ENCODE data around the gene TMEM8B.
A peak's percentile ranks its signal among the peaks of the same experiment; 100 is the strongest.

TMEM8B gene

DNA sequence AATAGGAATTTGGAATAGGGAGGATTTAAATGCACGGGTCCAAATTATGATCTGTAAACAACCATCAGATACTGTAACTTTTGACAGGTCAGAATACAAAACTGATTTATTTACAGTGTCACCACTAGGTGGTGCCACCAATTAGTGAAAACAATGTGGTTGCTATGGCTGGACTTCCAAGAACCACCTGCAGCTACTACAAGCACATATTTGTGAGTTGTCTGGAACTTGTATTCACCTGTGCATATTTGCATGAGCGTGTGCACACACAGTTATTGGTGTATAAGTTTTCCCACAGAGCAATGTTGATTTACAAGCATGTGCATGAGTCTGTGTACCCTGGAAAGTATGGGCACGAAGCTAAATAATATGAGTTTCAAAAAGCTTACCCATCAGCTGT lies 74.0 kb downstream of the TMEM8B start:
- TF ChIP-seq, protein P1, sequence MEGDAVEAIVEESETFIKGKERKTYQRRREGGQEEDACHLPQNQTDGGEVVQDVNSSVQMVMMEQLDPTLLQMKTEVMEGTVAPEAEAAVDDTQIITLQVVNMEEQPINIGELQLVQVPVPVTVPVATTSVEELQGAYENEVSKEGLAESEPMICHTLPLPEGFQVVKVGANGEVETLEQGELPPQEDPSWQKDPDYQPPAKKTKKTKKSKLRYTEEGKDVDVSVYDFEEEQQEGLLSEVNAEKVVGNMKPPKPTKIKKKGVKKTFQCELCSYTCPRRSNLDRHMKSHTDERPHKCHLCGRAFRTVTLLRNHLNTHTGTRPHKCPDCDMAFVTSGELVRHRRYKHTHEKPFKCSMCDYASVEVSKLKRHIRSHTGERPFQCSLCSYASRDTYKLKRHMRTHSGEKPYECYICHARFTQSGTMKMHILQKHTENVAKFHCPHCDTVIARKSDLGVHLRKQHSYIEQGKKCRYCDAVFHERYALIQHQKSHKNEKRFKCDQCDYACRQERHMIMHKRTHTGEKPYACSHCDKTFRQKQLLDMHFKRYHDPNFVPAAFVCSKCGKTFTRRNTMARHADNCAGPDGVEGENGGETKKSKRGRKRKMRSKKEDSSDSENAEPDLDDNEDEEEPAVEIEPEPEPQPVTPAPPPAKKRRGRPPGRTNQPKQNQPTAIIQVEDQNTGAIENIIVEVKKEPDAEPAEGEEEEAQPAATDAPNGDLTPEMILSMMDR (conservative IDR thresholded peaks at IDR 0.05; ENCODE audit: low read length): peak; percentile 59
- DNase-seq (ENCODE audit: low read depth): peak; percentile 56
- H3K4me3 ChIP-seq (ENCODE audit: low read length): no peak overlapping the region

DNA sequence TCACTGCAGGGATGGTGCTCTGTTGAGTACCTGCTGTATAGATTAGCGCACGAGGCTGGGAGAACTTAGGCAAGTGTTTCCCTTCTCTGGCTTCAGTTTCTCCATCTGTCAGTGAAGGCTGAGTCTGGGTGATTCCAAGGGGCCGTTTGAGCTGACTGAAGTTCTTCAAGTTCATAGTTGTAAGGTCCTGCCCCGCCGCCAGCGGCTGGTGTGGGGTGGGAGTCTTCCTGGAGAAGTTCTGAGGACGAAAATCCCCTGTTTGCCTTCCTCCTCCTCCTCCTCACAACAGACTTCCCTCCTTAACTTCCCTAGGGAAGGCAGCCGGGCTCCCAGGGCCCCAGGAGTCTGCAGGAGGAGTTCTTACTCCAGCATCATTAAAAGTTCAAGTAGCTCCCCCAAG lies 75.3 kb downstream of the TMEM8B start:
- TF ChIP-seq, protein P1 (conservative IDR thresholded peaks at IDR 0.05; ENCODE audit: low read length): no peak
- DNase-seq (ENCODE audit: low read depth): no peak
- no peak overlapping the region for H3K4me3 ChIP-seq (ENCODE audit: low read length)

GRCh38 chr9:35905051-35905781 lies 76.2 kb downstream of the TMEM8B start:
- TF ChIP-seq, protein P1 (conservative IDR thresholded peaks at IDR 0.05; ENCODE audit: low read length): no peak
- peak; percentile 43 for DNase-seq (ENCODE audit: low read depth)
- H3K4me3 ChIP-seq (ENCODE audit: low read length): no peak overlapping the region

DNA sequence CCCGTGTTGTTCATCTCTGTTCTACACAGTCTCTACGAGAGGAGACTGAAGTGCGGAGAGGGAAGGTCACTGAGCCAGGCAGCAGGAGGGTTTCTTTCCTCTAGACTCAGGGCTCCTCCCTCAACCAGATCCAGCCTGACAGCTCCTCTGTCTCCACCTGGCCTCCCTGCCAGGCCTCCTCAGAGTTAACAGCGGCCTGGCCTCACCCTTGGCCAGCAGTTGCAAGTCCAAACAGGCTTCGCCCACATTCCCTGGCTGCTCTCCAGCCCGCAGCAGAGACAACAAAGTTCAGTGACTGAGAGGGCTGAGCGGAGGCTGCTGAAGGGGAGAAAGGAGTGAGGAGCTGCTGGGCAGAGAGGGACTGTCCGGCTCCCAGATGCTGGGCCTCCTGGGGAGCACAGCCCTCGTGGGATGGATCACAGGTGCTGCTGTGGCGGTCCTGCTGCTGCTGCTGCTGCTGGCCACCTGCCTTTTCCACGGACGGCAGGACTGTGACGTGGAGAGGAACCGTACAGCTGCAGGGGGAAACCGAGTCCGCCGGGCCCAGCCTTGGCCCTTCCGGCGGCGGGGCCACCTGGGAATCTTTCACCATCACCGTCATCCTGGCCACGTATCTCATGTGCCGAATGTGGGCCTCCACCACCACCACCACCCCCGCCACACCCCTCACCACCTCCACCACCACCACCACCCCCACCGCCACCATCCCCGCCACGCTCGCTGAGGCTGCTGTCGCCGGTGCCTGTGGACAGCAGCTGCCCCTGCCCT lies 77.1 kb downstream of the TMEM8B start, which contains the start of gene HRCT1:
TSS of gene HRCT1 (plus strand) at position 291 of the 768 bp plus-strand sequence. CDS start at position 377, 86 bp downstream.
- DNase-seq (ENCODE audit: low read depth): peak; percentile 95
- TF ChIP-seq, protein P1 (conservative IDR thresholded peaks at IDR 0.05; ENCODE audit: low read length): no peak
- peak within 1 kb of the TSS; percentile 49 for H3K4me3 ChIP-seq (ENCODE audit: low read length)

DNA sequence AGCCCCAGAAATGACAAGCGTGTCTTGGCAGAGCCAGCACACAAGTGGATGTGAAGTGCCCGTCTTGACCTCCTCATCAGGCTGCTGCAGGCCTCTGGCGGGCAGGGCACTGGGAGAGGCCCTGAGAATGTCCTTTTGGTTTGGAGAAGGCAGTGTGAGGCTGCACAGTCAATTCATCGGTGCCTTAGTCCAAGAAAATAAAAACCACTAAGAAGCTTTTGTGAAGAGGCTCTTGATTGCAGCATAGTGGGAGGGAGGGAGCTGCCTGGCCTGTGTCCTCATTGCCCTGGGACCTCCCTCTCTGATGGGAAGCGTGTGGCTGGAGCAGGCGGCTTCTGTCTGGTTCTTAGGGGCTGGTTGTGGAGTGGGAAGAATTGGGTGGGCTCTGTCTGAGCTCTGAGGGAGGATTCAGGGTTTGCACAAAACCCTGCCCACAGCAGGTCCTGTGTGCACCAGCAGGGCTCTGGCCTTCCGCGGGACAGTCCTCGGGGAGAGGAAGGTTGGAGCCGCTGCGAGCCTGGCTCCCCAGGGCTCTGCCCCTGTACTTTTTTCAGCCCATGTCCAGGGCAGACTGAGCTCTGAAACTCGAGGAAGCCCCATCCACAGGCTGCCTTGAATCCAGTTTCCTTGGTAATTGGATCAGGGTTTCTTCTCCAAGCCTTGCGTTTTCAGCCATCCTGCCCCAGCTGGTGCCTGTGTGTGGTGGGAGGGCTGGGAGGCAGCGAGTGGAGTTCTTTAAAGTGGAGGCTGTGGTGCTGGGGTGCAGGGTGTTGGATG lies 78.1 kb downstream of the TMEM8B start:
- H3K4me3 ChIP-seq (ENCODE audit: low read length): peak overlapping the region; percentile 49
- DNase-seq (ENCODE audit: low read depth): peak; percentile 91
- TF ChIP-seq, protein P1 (conservative IDR thresholded peaks at IDR 0.05; ENCODE audit: low read length): 0 out of 2 replicates have a peak, but pooled peaks have one; percentile 14

DNA sequence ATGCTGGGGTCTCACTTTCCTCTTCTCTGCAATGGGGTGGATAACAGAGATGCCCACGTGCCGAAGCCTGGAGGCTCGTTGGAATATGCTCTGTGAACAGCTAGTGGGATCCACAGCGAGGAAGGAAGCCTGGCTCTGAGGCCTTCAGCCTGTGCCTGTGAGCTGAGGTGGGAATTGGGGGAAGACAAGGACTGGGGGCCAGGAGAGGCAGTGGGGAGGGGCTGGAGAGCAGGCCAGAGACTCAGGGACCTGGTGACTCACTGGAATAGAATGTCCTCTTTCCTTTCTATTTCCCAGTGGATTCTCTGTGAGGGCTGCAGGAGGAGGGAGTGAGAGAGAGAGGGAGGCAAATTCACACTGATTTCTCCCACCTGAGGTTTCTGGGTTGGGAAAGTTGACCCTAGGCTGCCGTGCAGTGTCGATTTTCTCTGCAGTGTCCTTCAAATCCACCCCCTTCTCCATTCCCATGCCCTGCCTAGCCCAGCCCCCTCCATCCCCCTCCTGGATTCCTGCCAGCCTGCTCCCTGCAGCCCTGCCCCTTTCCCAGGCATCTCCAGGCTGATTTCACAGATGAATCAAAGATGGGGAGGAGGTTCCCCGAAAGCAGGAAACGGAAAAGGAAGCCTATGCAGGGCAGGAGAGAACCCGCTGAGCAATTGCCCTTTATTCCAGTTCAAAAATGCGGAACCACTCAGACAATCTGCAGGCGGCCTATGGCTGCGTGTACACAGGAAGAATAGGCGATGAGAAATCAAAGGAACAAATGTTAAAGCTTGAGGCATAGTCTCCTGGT lies 78.9 kb downstream of the TMEM8B start:
- peak; percentile 86 for DNase-seq (ENCODE audit: low read depth)
- TF ChIP-seq, protein P1 (conservative IDR thresholded peaks at IDR 0.05; ENCODE audit: low read length): peak; percentile 14; the same call in 1 of the 2 replicates
- H3K4me3 ChIP-seq (ENCODE audit: low read length): peak overlapping the region; percentile 49

All from AG10803 (cell line).